ENCODE data around the gene GTF3C4. TPM values are rescaled to one million over a fixed set of nuclear protein-coding genes. Genes with fewer than 3 reads are reported as not detected.

Gene GTF3C4
- total RNA-seq, 1 experiment from 2014 or later: 42.5 TPM

GRCh38 chr9:132630811-132631210 lies 39.5 kb upstream of the GTF3C4 start:
- no peak overlapping the region for H2BK120ac ChIP-seq (ENCODE audit: low read depth, low read length, poor library complexity, severe bottlenecking)
- no peak overlapping the region for H2AFZ ChIP-seq (ENCODE audit: low read length)
- H2BK20ac ChIP-seq (ENCODE audit: low read depth, low read length, poor library complexity, severe bottlenecking): no peak overlapping the region
- no peak overlapping the region for H3K27ac Mint-ChIP-seq
- no peaks in the 10 kb centered on the region for H3K9me3 ChIP-seq (ENCODE audit: control insufficient read depth, low read depth, low read length)
- H3K4me1 ChIP-seq (ENCODE audit: insufficient read depth, low read length): no peaks in the 10 kb centered on the region
- H4K5ac ChIP-seq (ENCODE audit: insufficient read length, low read depth, low read length): no peak overlapping the region
- no peaks in the 10 kb centered on the region for H3K79me2 ChIP-seq (ENCODE audit: insufficient read depth, low read length)
- H3K27me3 Mint-ChIP-seq (ENCODE audit: low read depth): no peaks in the 10 kb centered on the region
- no peak overlapping the region for H4K91ac ChIP-seq (ENCODE audit: insufficient read length, low read depth, low read length)
- no peak overlapping the region for H4K8ac ChIP-seq (replicated peaks; ENCODE audit: insufficient read length, low read depth, low read length)
- no peak overlapping the region for H2BK12ac ChIP-seq (ENCODE audit: insufficient read length, low read depth, low read length)
- H3K18ac ChIP-seq (ENCODE audit: insufficient read length, low read depth, low read length): no peak overlapping the region
- no peaks in the 10 kb centered on the region for H4K20me1 ChIP-seq (ENCODE audit: control insufficient read depth, insufficient read depth, insufficient read length)
- H3K23me2 ChIP-seq (ENCODE audit: insufficient read length, low read depth, low read length, poor library complexity, severe bottlenecking): no peaks in the 10 kb centered on the region
- no peak overlapping the region for H3K4ac ChIP-seq (ENCODE audit: low read depth, low read length)
- H3K4me2 ChIP-seq (ENCODE audit: insufficient read depth, insufficient read length, low read length): no peak overlapping the region
- no peak overlapping the region for H3K4me3 Mint-ChIP-seq
- H2AK5ac ChIP-seq (ENCODE audit: insufficient read length, low read length): no peak overlapping the region
- no peak overlapping the region for H3K9ac ChIP-seq (ENCODE audit: extremely low read depth, insufficient read length, low read length)
- no peaks in the 10 kb centered on the region for H3K27me3 ChIP-seq (ENCODE audit: insufficient read depth, low read length)
- H3K4me1 Mint-ChIP-seq: peaks cover 6 to 22% of the 10 kb centered on the region in 2 experiments
- no peak overlapping the region for H3K23ac ChIP-seq (ENCODE audit: insufficient read length, low read depth, low read length)
- H3K36me3 Mint-ChIP-seq (ENCODE audit: insufficient read depth in 1 of 3, low read depth in 3 of 3): peaks cover 14 to 52% (median 26%) of the 10 kb centered on the region in 3 experiments; a peak in 6 of 7 replicates
- H3K9me3 Mint-ChIP-seq: no peaks in the 10 kb centered on the region
- WGBS (ENCODE audit: extremely low coverage, insufficient read length, low lambda C conversion rate): no CpG with 5 or more reads among the region's 3 CpGs
- H2BK5ac ChIP-seq (ENCODE audit: insufficient read length, low read length): no peak overlapping the region
- no peak overlapping the region for H3K56ac ChIP-seq (ENCODE audit: insufficient read length, low read depth, low read length)
- H3T11ph ChIP-seq (ENCODE audit: low read length): no peak overlapping the region
- H3K14ac ChIP-seq (ENCODE audit: insufficient read depth, low read length): no peak overlapping the region
- H3K79me1 ChIP-seq (ENCODE audit: insufficient read depth, low read depth, low read length, poor library complexity, severe bottlenecking): no peaks in the 10 kb centered on the region
- no peak for DNase-seq
- no peak overlapping the region for H2BK15ac ChIP-seq (ENCODE audit: low read depth, low read length)
- no peak overlapping the region for H3K27ac ChIP-seq (ENCODE audit: insufficient read length, low read depth, low read length)
- TF ChIP-seq CTCF (conservative IDR thresholded peaks at IDR 0.05): no peak

Data from H9 (cell line).